HG03025 (cell line): Measurements from ENCODE around the gene PEBP1.

Experiments used
- ATAC-seq: cut with Tn5 transposase; IDR thresholded peaks from one replicate; pipeline ENCODE4 v1.9.1; 2021; ENCODE audit warnings: mild to moderate bottlenecking, moderate library complexity; ENCODE audit not compliant: unreplicated experiment, low FRiP score

PEBP1 gene

DNA sequence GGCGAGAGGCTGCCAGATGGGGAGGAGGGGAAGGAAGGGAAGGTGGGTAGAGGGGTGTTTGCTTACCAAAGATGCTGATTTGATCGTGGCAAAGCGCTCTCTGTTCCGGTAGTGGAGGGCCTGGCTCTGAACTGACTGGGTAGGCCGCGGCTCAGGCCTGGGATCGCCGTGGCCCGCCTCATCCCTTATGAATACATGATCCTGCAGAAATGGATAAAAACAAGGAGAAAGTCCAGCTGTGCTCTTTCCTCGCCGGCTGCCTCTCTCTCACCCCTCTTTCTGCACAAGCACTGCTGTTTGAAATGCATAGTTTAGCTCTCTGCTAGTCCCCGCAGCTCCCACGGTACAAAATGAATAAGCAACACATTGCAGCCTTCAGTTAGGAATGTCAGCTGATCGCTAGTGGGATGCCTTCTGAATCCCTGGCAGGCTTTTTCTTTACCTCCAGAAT is 53.8 kb downstream of the PEBP1 start:
- ATAC-seq, result no peak

DNA sequence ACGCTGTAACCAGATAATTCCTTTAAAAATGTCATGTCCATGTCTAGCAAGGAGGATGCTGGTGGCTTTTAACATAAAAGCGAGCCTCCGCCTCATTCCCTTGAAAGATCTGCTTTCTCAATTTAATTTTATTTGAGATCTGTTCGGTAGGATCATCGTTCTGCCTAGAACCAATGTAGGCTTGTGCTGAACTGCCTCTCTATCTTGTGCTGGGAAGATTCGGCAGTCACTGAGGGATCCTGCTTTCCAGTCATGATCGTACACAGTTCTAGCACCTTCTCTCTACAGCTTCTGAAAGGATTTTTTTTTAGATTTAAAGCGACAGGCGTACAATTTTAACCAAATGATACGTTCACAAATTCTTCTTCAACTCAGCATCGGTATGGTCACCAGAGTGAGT is 54.3 kb downstream of the PEBP1 start:
- no peak for ATAC-seq

DNA sequence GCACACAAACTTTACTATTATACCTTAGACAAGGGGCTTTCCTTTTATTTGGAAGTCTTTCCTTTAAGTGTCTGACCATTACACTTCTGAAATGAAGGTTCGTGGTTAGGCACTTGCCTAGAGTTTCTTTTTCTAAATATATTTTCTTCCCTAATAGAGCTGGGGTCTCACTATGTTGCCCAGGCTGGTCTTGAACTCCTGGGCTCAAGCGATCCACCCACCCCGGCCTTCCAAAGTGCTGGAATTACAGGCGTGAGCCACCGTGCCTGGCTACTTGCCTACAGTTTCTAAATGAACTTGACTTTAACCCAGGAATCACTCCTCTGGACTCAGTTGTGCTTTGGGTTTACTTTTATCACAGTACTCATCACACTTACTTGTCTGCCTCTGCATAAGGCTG is 57.6 kb downstream of the PEBP1 start:
- no peak for ATAC-seq

DNA sequence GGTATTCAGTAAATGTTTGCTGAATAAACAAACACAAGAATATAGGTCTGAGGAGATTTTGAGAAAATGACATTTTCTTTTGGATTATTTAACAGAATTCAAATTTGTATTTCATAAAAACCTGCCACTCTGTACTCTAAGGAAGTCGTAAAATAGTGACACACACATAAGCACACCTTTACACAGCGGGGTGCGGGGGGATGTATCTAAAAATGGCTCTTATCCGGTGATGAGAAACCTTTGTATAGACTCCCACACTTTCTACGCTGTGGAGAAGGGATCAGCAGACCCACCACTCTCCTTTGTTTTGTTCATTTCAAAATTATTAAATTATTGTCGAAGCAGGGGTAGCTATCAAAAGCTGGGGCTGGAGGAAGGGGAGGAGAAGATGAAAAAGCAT is 58.0 kb downstream of the PEBP1 start:
- no peak for ATAC-seq
